Erythroblast (primary cell): Measurements from ENCODE around the gene DIP2B.

ENCODE experiments used
- GATA1 ChIP-seq: IDR thresholded peaks from 2 replicates; pipeline ENCODE4 v1.6.1; 2011; ENCODE audit warnings: low read depth, mild to moderate bottlenecking, control low read depth, low read length, moderate library complexity
- POLR2A ChIP-seq: IDR thresholded peaks from 2 replicates; pipeline ENCODE4 v1.6.1; 2011; ENCODE audit warnings: mild to moderate bottlenecking, low read length

DNA sequence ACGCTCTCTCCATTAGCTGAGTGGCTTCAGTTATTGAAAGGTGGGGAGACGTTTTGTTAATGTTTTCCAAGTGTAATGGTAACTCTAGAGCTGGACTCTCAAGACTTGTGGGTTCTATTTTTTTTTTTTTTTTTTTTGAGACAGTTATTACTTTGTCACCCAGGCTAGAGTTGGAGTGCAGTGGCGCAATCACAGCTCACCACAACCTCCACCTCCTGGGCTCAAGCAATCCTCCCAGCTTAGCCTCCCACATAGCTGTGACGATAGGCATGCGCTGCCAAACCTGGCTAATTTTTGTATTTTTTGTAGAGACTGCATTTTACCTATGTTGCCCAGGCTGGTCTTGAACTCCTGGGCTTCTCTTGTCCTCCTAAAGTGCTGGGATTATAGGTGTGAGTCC lies 285.3 kb downstream of the DIP2B start:
- TF ChIP-seq GATA1 (no peak), POLR2A (no peak)
